Activated CD8-positive, alpha-beta memory T cell treated with anti-CD3 and anti-CD28 coated beads, Interleukin-2, amount 10 ng/mL, durations not matched to agents 7 days and 5 days (primary cell): ENCODE data around the gene DNAJA1. TPM values are rescaled to one million over a fixed set of nuclear protein-coding genes. Genes with fewer than 3 reads are reported as not detected.

ENCODE experiments used
- ATAC-seq: fragments of 150-1000 bp; cut with Tn5 transposase; one replicate; pipeline ENCODE4 v1.10.0; 2021; ENCODE audit warnings: moderate library complexity
- CTCF ChIA-PET: fragments of 350-600 bp; sonication (Branson Sonifier 250); formaldehyde crosslinking; loops from one replicate; lab custom pipeline; 2021; ENCODE audit warnings: antibody characterized with exemption; lab: Charles Lee
- DNase-seq: peaks from one replicate; pipeline ENCODE4 v3.0.0-alpha.2; 2020
- H3K27ac Mint-ChIP-seq: one replicate; pipeline ENCODE4 v1.8.0; 2021; ENCODE audit warnings: mild to moderate bottlenecking, mixed read lengths
- H3K27me3 Mint-ChIP-seq: one replicate; pipeline ENCODE4 v1.8.0; 2021; ENCODE audit warnings: mixed read lengths
- H3K36me3 Mint-ChIP-seq: one replicate; pipeline ENCODE4 v1.8.0; 2021; ENCODE audit warnings: mild to moderate bottlenecking, mixed read lengths
- H3K4me1 Mint-ChIP-seq: one replicate; pipeline ENCODE4 v1.8.0; 2021; ENCODE audit warnings: mixed read lengths
- H3K4me3 Mint-ChIP-seq: one replicate; pipeline ENCODE4 v1.8.0; 2021; ENCODE audit warnings: mild to moderate bottlenecking, moderate library complexity, mixed read lengths
- H3K9me3 Mint-ChIP-seq: one replicate; pipeline ENCODE4 v1.8.0; 2022; ENCODE audit warnings: low read depth, mixed read lengths
- total RNA-seq, 2 experiments: library from RNA; stranded (reverse); gene quantifications; one replicate each; pipeline ENCODE4 v1.2.3, GENCODE V29; 2021

Gene DNAJA1
- total RNA-seq, 2 experiments from 2014 or later, result 160 to 215 TPM

- H3K9me3 Mint-ChIP-seq, result no peaks in the 10 kb centered on the region
- H3K4me1 Mint-ChIP-seq, result peaks cover 22% of the 10 kb centered on the region
- no peak overlapping the region for H3K27ac Mint-ChIP-seq
- H3K27me3 Mint-ChIP-seq, result no peaks in the 10 kb centered on the region
- DNase-seq (no peak), ATAC-seq (no peak)
- peaks cover 42% of the 10 kb centered on the region for H3K36me3 Mint-ChIP-seq
- no peak overlapping the region for H3K4me3 Mint-ChIP-seq
- CTCF ChIA-PET, result no interaction called here
These were observed 16.5 kb downstream of the DNAJA1 start for GRCh38 chr9:33041432-33042188.

DNA sequence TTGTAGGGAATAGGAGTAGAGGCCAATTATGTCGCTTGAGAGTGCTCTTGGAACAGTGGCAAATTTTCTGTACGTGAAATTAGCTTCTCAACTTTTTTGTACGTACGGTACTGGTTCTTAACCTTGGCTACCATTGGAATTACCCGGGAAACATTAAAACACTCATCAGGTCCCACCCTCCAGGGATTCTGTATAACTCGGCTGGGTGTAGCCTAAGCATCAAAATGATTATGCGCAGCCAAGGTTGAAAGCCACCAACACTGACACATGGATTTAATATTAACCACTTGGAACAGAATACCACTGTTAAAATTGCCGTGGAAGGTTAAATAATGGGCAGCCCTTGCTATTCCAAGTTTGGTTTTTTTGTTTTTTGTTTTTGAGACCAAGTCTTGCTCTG, 17.4 kb downstream of the DNAJA1 start:
- no peak overlapping the region for H3K4me3 Mint-ChIP-seq
- DNase-seq (no peak), ATAC-seq (no peak)
- peaks cover 43% of the 10 kb centered on the region for H3K36me3 Mint-ChIP-seq
- peaks cover 22% of the 10 kb centered on the region for H3K4me1 Mint-ChIP-seq
- no peaks in the 10 kb centered on the region for H3K9me3 Mint-ChIP-seq
- CTCF ChIA-PET, result no interaction called here
- no peak overlapping the region for H3K27ac Mint-ChIP-seq
- no peaks in the 10 kb centered on the region for H3K27me3 Mint-ChIP-seq

DNA sequence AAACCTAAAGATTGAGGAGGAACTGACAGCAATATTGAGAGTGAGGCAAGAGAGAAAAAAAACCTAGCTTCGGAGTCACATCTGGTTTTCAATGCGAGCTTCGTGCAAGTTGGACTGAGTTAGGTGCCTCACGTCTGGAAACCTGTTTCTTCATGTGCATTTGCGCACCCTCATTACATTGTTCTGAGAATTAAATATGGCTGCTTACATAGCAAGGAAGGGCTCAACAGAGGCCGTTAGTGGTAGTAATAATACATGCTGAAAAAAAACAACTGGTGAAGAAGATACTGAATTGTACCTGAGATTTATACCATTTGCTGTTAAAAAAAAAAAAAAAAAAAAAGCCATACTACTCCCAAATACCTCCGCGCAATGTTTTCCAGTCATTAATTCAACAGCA, 18.6 kb downstream of the DNAJA1 start:
- Mint-ChIP-seq H3K27me3 (no peaks in the 10 kb centered on the region), H3K27ac (peak overlapping the region; percentile 81), H3K4me3 (peak overlapping the region; percentile 83), H3K4me1 (peaks cover 21% of the 10 kb centered on the region), H3K36me3 (peaks cover 40% of the 10 kb centered on the region), H3K9me3 (no peaks in the 10 kb centered on the region)
- CTCF ChIA-PET, result interaction anchor here (0.7 to 1.9 kb wide), 2 partner anchors 28 to 126 kb away, joined by 4 to 5 read pairs; no protein-coding TSS in a partner anchor
- DNase-seq (no peak), ATAC-seq (no peak)

GRCh38 chr9:33044162-33044673, 19.1 kb downstream of the DNAJA1 start:
- CTCF ChIA-PET, result interaction anchor here (0.6 to 1.9 kb wide), 8 partner anchors 15 to 126 kb away, joined by 3 to 5 read pairs (median 4); partner anchors contain the start of gene DNAJA1
- Mint-ChIP-seq H3K27me3 (no peaks in the 10 kb centered on the region), H3K4me3 (peak overlapping the region; percentile 83), H3K36me3 (peaks cover 40% of the 10 kb centered on the region), H3K9me3 (no peaks in the 10 kb centered on the region), H3K27ac (peak overlapping the region; percentile 81), H3K4me1 (peaks cover 21% of the 10 kb centered on the region)
- ATAC-seq (peak; percentile 77), DNase-seq (peak; percentile 86)

DNA sequence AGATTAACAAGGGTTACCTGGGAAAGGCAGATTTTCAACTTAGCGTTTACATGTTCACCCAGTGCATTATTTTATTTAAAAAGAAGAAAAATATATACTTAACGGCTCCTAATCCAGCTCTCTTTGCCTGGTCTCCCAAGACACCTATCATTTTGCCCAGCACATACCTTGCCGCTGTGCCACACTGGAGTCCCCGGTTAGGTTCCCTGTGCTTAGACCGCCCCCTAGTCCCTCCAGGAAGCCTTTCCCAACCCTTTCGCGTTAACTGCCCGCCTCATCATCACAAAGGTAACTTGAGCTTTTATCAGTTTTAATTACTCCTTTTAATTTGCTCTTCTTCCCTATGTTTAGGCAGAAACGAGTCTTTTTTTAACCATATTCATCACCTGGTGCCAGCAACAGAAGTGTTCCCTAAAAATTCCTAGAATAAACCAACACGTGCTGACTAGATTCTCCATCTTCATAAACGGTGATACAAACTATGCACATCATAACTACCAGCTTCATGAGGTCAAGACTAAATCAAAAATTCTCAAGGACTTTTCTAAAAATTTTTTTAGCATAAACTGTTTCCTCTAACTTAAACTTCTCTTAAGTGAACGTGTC, 19.7 kb downstream of the DNAJA1 start:
- CTCF ChIA-PET, result interaction anchor here (0.6 to 1.9 kb wide), 7 partner anchors 15 to 125 kb away, joined by 3 to 5 read pairs (median 3); partner anchors contain the start of gene DNAJA1
- DNase-seq (no peak), ATAC-seq (no peak)
- no peaks in the 10 kb centered on the region for H3K9me3 Mint-ChIP-seq
- H3K27me3 Mint-ChIP-seq, result no peaks in the 10 kb centered on the region
- H3K27ac Mint-ChIP-seq, result peak overlapping the region; percentile 81
- H3K4me3 Mint-ChIP-seq, result peak overlapping the region; percentile 83
- H3K4me1 Mint-ChIP-seq, result peaks cover 22% of the 10 kb centered on the region
- H3K36me3 Mint-ChIP-seq, result peaks cover 41% of the 10 kb centered on the region

GRCh38 chr9:33046061-33046460, 21.0 kb downstream of the DNAJA1 start:
- no peak for DNase-seq
- ATAC-seq, result no peak
- H3K27ac Mint-ChIP-seq, result peak overlapping the region; percentile 29
- peaks cover 27% of the 10 kb centered on the region for H3K4me1 Mint-ChIP-seq
- no peak overlapping the region for H3K4me3 Mint-ChIP-seq
- peaks cover 40% of the 10 kb centered on the region for H3K36me3 Mint-ChIP-seq
- H3K9me3 Mint-ChIP-seq, result no peaks in the 10 kb centered on the region
- CTCF ChIA-PET, result no interaction called here
- H3K27me3 Mint-ChIP-seq, result no peaks in the 10 kb centered on the region

GRCh38 chr9:33048054-33048465, 23.0 kb downstream of the DNAJA1 start:
- CTCF ChIA-PET, result interaction anchor here (0.7 kb wide), 1 partner anchor 12 kb away, joined by 3 read pairs; no protein-coding TSS in a partner anchor
- no peak for ATAC-seq
- no peaks in the 10 kb centered on the region for H3K27me3 Mint-ChIP-seq
- DNase-seq, result no peak
- H3K4me1 Mint-ChIP-seq, result peaks cover 27% of the 10 kb centered on the region
- H3K36me3 Mint-ChIP-seq, result peaks cover 53% of the 10 kb centered on the region
- no peak overlapping the region for H3K4me3 Mint-ChIP-seq
- H3K27ac Mint-ChIP-seq, result no peak overlapping the region
- H3K9me3 Mint-ChIP-seq, result no peaks in the 10 kb centered on the region

DNA sequence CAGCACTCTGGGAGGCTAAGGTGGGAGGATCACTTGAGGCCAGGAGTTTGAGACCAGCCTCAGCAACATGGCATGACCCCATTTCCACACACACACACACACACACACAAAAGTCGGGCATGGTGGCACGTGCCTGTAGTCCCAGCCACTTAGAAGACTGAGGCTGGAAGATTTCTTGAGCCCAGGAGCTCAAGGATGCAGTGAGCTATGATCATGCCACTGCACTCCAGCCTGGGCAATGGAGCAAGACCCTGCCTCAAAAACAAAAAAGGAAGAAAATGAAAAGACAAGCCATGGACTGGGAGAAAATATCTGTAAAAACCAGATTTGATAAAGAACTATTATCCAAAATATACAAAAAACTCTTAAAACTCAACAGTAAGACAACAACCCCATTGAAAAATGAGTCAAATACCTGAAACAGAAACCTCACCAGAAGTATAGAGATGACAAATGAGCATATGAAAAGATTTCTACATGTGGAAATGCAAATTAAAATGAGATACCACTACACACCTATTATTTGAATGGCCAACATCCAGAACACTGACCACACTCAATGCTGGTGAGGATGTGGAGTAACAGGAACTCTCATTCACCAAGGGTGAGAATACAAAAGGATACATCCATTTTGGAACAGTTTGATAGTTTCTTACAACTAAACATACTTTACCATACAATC, 24.7 kb downstream of the DNAJA1 start:
- Mint-ChIP-seq H3K27ac (peak overlapping the region; percentile 39), H3K36me3 (peaks cover 58% of the 10 kb centered on the region), H3K4me3 (no peak overlapping the region), H3K4me1 (peaks cover 13% of the 10 kb centered on the region), H3K9me3 (no peaks in the 10 kb centered on the region), H3K27me3 (no peaks in the 10 kb centered on the region)
- CTCF ChIA-PET, result no interaction called here
- ATAC-seq (no peak), DNase-seq (no peak)

GRCh38 chr9:33051144-33051543, 26.1 kb downstream of the DNAJA1 start:
- no peak overlapping the region for H3K27ac Mint-ChIP-seq
- DNase-seq, result no peak
- H3K9me3 Mint-ChIP-seq, result no peaks in the 10 kb centered on the region
- peaks cover 9% of the 10 kb centered on the region for H3K4me1 Mint-ChIP-seq
- peaks cover 58% of the 10 kb centered on the region for H3K36me3 Mint-ChIP-seq
- no peaks in the 10 kb centered on the region for H3K27me3 Mint-ChIP-seq
- no peak for ATAC-seq
- CTCF ChIA-PET, result no interaction called here
- H3K4me3 Mint-ChIP-seq, result no peak overlapping the region

DNA sequence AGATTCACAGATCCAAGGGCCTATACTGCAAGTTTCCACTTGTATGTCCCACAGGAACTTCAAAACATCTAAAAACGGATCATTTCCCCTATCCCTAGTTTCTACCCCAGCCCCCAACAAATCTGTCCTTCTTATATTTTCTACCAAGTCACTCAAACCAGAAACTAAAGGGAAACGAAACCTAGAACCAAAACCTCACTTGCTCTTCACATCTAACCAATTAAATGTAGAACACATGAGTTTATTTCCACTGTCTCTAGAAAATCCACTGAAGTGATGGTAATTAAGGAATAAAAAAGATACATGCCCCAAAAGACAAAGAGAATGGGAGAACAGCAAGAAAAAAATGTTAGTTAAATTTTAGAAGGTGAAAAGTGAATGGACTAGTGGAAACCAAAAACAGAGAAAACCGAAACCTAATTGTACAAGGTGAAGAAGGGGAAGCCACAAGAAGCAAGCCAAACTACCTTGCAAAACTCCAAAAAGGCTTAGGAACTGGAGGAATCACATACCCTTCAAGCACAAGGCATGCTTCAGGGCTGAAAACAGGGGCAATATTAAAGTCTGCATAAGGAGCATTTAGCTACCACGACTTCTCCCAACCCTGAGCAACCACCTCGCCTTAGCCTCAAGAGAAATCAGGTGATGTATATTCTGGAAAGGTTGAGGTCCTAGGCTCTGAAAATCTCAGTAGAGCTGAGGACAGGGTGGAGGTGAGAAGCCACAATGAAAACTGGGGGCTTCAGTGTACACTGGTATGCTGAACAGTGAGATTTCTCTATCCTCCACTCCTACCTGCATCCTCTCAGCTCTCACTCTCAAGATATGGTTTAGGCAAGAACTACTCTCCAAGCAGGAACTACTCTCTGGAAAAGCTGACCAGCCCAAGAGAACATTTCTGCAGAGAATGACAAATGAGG, 40.3 kb downstream of the DNAJA1 start:
- H3K27me3 Mint-ChIP-seq, result no peaks in the 10 kb centered on the region
- H3K4me3 Mint-ChIP-seq, result peak overlapping the region; percentile 58
- H3K9me3 Mint-ChIP-seq, result no peaks in the 10 kb centered on the region
- peaks cover 22% of the 10 kb centered on the region for H3K4me1 Mint-ChIP-seq
- H3K36me3 Mint-ChIP-seq, result peaks cover 61% of the 10 kb centered on the region
- CTCF ChIA-PET, result interaction anchor here (1.4 to 2.6 kb wide), 3 partner anchors 11 to 221 kb away, joined by 3 to 14 read pairs (median 3); partner anchors contain the start of gene SMU1
- DNase-seq (no peak), ATAC-seq (peak; percentile 64)
- H3K27ac Mint-ChIP-seq, result peak overlapping the region; percentile 97

GRCh38 chr9:33068991-33069390, 43.9 kb downstream of the DNAJA1 start:
- H3K36me3 Mint-ChIP-seq, result peaks cover 60% of the 10 kb centered on the region
- peak overlapping the region; percentile 56 for H3K27ac Mint-ChIP-seq
- CTCF ChIA-PET, result no interaction called here
- ATAC-seq, result no peak
- H3K27me3 Mint-ChIP-seq, result no peaks in the 10 kb centered on the region
- H3K4me3 Mint-ChIP-seq, result no peak overlapping the region
- H3K4me1 Mint-ChIP-seq, result peaks cover 39% of the 10 kb centered on the region
- H3K9me3 Mint-ChIP-seq, result no peaks in the 10 kb centered on the region
- DNase-seq, result no peak
